Measurements from ENCODE around the gene BBS12.

Gene BBS12

GRCh38 chr4:122703868-122704267 is 28.6 kb upstream of the BBS12 start:
- no peaks in the 10 kb centered on the region for H3K9me2 ChIP-seq (replicated peaks; ENCODE audit: insufficient read depth, low read length)
- no peaks in the 10 kb centered on the region for H3K79me2 ChIP-seq (ENCODE audit: insufficient read depth, low read length)
- no peaks in the 10 kb centered on the region for H3K27me3 ChIP-seq (ENCODE audit: low read length)
- H3K9ac ChIP-seq (ENCODE audit: low read length): no peak overlapping the region
- H2AFZ ChIP-seq (ENCODE audit: low read depth, low read length, severe bottlenecking): no peak overlapping the region
- H3F3A ChIP-seq (ENCODE audit: insufficient read depth): no peaks in the 10 kb centered on the region
- TF ChIP-seq, protein P1, sequence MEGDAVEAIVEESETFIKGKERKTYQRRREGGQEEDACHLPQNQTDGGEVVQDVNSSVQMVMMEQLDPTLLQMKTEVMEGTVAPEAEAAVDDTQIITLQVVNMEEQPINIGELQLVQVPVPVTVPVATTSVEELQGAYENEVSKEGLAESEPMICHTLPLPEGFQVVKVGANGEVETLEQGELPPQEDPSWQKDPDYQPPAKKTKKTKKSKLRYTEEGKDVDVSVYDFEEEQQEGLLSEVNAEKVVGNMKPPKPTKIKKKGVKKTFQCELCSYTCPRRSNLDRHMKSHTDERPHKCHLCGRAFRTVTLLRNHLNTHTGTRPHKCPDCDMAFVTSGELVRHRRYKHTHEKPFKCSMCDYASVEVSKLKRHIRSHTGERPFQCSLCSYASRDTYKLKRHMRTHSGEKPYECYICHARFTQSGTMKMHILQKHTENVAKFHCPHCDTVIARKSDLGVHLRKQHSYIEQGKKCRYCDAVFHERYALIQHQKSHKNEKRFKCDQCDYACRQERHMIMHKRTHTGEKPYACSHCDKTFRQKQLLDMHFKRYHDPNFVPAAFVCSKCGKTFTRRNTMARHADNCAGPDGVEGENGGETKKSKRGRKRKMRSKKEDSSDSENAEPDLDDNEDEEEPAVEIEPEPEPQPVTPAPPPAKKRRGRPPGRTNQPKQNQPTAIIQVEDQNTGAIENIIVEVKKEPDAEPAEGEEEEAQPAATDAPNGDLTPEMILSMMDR (IDR thresholded peaks at IDR 0.05; ENCODE audit: insufficient read depth, low read length, poor library complexity, severe bottlenecking): no peak
- TF ChIP-seq EZH2phosphoT487 (conservative IDR thresholded peaks at IDR 0.05; ENCODE audit: low read length): no peak
- H3K36me3 ChIP-seq (ENCODE audit: low read length): no peaks in the 10 kb centered on the region
- H3K27ac ChIP-seq (ENCODE audit: low read depth, low read length): no peak overlapping the region
- H4K20me1 ChIP-seq (ENCODE audit: low read depth, low read length): no peaks in the 10 kb centered on the region
- no peak overlapping the region for H3K4me3 ChIP-seq (ENCODE audit: insufficient read depth, low read length, poor library complexity, severe bottlenecking)
- no peaks in the 10 kb centered on the region for H3K9me3 ChIP-seq (ENCODE audit: insufficient read depth, low read length)
- no peak overlapping the region for H3K4me2 ChIP-seq (ENCODE audit: low read depth, low read length, poor library complexity, severe bottlenecking)

GRCh38 chr4:122705009-122705408 is 27.5 kb upstream of the BBS12 start:
- no peaks in the 10 kb centered on the region for H3K36me3 ChIP-seq (ENCODE audit: low read length)
- no peak overlapping the region for H3K4me2 ChIP-seq (ENCODE audit: low read depth, low read length, poor library complexity, severe bottlenecking)

DNA sequence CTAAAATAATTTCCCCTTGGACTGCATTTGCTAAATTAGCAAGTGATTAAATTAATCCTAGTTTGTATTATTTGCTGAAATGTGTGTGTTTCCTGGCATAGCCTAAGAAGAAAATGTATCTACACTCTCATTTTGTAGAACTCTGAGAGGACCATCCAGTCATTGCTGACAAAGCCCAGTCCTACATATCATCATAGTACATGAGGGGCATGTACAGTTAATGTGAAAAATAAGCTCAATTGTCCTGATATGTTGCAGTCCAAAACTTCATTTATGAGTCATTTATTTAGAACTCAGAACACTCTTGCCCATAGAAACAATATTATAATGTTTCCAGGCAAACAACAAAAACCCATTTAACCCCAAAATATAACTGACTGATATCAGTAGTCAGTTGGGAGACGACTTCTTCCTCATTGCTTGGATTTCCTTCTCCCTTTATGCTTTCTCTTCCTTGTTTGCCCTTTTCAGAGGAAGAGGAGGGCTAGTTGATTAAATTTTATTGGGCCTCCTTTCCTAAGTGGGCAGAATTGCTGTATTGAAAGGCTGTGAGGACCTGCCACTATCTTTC is 26.9 kb upstream of the BBS12 start:
- Histone ChIP-seq H3K9me3 (ENCODE audit: insufficient read depth, low read length) (no peaks in the 10 kb centered on the region), H3K79me2 (ENCODE audit: insufficient read depth, low read length) (no peaks in the 10 kb centered on the region), H3K4me3 (ENCODE audit: insufficient read depth, low read length, poor library complexity, severe bottlenecking) (no peak overlapping the region), H3F3A (ENCODE audit: insufficient read depth) (no peaks in the 10 kb centered on the region), H2AFZ (ENCODE audit: low read depth, low read length, severe bottlenecking) (no peak overlapping the region), H3K9me2 (replicated peaks; ENCODE audit: insufficient read depth, low read length) (no peaks in the 10 kb centered on the region), H3K27ac (ENCODE audit: low read depth, low read length) (no peak overlapping the region), H4K20me1 (ENCODE audit: low read depth, low read length) (no peaks in the 10 kb centered on the region), H3K9ac (ENCODE audit: low read length) (no peak overlapping the region), H3K4me2 (ENCODE audit: low read depth, low read length, poor library complexity, severe bottlenecking) (no peak overlapping the region), H3K36me3 (ENCODE audit: low read length) (no peaks in the 10 kb centered on the region), H3K27me3 (ENCODE audit: low read length) (no peaks in the 10 kb centered on the region)
- no peak for TF ChIP-seq EZH2phosphoT487 (conservative IDR thresholded peaks at IDR 0.05; ENCODE audit: low read length)
- TF ChIP-seq, protein P1 (IDR thresholded peaks at IDR 0.05; ENCODE audit: insufficient read depth, low read length, poor library complexity, severe bottlenecking): no peak

More at GRCh38 chr4:122705009-122705408, 27.5 kb upstream of the BBS12 start:
- TF ChIP-seq, protein P1 (IDR thresholded peaks at IDR 0.05; ENCODE audit: insufficient read depth, low read length, poor library complexity, severe bottlenecking): no peak
- no peak for TF ChIP-seq EZH2phosphoT487 (conservative IDR thresholded peaks at IDR 0.05; ENCODE audit: low read length)
- Histone ChIP-seq H4K20me1 (ENCODE audit: low read depth, low read length) (no peaks in the 10 kb centered on the region), H3K9ac (ENCODE audit: low read length) (no peak overlapping the region), H3K27ac (ENCODE audit: low read depth, low read length) (no peak overlapping the region), H3K27me3 (ENCODE audit: low read length) (no peaks in the 10 kb centered on the region), H2AFZ (ENCODE audit: low read depth, low read length, severe bottlenecking) (no peak overlapping the region), H3F3A (ENCODE audit: insufficient read depth) (no peaks in the 10 kb centered on the region), H3K4me3 (ENCODE audit: insufficient read depth, low read length, poor library complexity, severe bottlenecking) (no peak overlapping the region), H3K9me3 (ENCODE audit: insufficient read depth, low read length) (no peaks in the 10 kb centered on the region), H3K9me2 (replicated peaks; ENCODE audit: insufficient read depth, low read length) (no peaks in the 10 kb centered on the region), H3K79me2 (ENCODE audit: insufficient read depth, low read length) (no peaks in the 10 kb centered on the region)

All from SU-DHL-6 (cell line).